Measurements from ENCODE around the gene DESI1.

- no peak for TF ChIP-seq CTCF (IDR thresholded peaks at IDR 0.05)
- TF ChIP-seq EZH2 (IDR thresholded peaks at IDR 0.05; ENCODE audit: borderline replicate concordance, insufficient read depth, low read depth, low read length, poor library complexity, severe bottlenecking), result no peak
Measured at GRCh38 chr22:41589391-41590241, 31.2 kb downstream of the DESI1 start, which contains the start of gene PMM1.

Measured in B cell (primary cell).